HepG2 (cell line): ENCODE results near the gene ACAT1. TPM values are rescaled to one million over a fixed set of nuclear protein-coding genes. Genes with fewer than 3 reads are reported as not detected.

Experiments used
- ATAC-seq: fragments of 200-7000 bp; cut with Tn5 transposase; 3 replicates; pipeline ENCODE4 v1.9.1; 2020; ENCODE audit warnings: mild to moderate bottlenecking, moderate library complexity
- BruUV-seq: library from RNA; stranded (reverse); fragments of 400-500 nt; replicated peaks from 2 replicates; lab custom pipeline; 2021; lab: Mats Ljungman, UMichigan
- CTCF ChIA-PET: fragments of 300-600 bp; formaldehyde crosslinking; extraction: SDS; loops from one replicate; lab custom pipeline; 2021; ENCODE audit warnings: low total read pairs, inconsistent platforms, low intra/inter-chr PET ratio; lab: Yijun Ruan, JAX
- POLR2A ChIA-PET: fragments of 350-600 bp; sonication (Branson Sonifier 250); formaldehyde crosslinking; loops from one replicate; lab custom pipeline; 2020; ENCODE audit warnings: antibody characterized with exemption, inconsistent platforms; lab: Yijun Ruan, JAX
- DNase-seq: peaks from one replicate; pipeline ENCODE4 v3.0.0-alpha.2; 2015; ENCODE audit warnings: low spot score
- FAIRE-seq: peaks from 3 replicates; lab custom pipeline; 2011; peaks lifted over from hg19 to GRCh38; lab: Jason Lieb, UNC
- H2AFZ ChIP-seq: one replicate; pipeline ENCODE4 v1.6.1; 2011; ENCODE audit warnings: low read length, inconsistent platforms
- H3K27ac ChIP-seq: fragments of 300-600 bp; 3 replicates; pipeline ENCODE4 v1.8.0; 2011; ENCODE audit warnings: mixed run types, mild to moderate bottlenecking, mixed read lengths, low read length, inconsistent platforms; ENCODE audit not compliant: insufficient read depth; ENCODE audit errors: extremely low read length
- H3K27me3 ChIP-seq, 2 experiments: fragments of 200-600 bp in 1 of 2; 2 replicates in 1 of 2; 3 replicates in 1 of 2; pipeline versions ENCODE4 v1.6.0 to v1.8.0; 2011; ENCODE audit warnings: low read length in 2 of 2, mild to moderate bottlenecking in 2 of 2, moderate library complexity in 2 of 2, inconsistent platforms in 1 of 2; ENCODE audit not compliant: insufficient read depth in 2 of 2, control insufficient read depth in 1 of 2
- H3K36me3 ChIP-seq, 2 experiments: fragments of 200-600 bp in 1 of 2; replicated peaks in 1 of 2; 2 replicates in 1 of 2; 3 replicates in 1 of 2; pipeline versions ENCODE4 v1.5.1 to v1.8.0; 2011; ENCODE audit warnings: low read length in 2 of 2, inconsistent platforms in 1 of 2; ENCODE audit not compliant: insufficient read depth in 2 of 2, control insufficient read depth in 1 of 2
- H3K4me1 ChIP-seq: 2 replicates; pipeline ENCODE4 v1.5.1; 2012; ENCODE audit warnings: low read length, inconsistent platforms; ENCODE audit not compliant: insufficient read depth
- H3K4me2 ChIP-seq: 2 replicates; pipeline ENCODE4 v1.6.0; 2011; ENCODE audit warnings: low read depth, low read length, inconsistent platforms
- H3K4me3 ChIP-seq, 3 experiments: fragments of 200-600 bp in 1 of 3; sonication (generic), shearing (Covaris generic) in 1 of 3; replicated peaks in 1 of 3; 2 replicates each; pipeline ENCODE4 v1.5.1; 2011 to 2016; ENCODE audit warnings: low read length in 3 of 3, inconsistent platforms in 2 of 3, low read depth in 2 of 3, mild to moderate bottlenecking in 2 of 3, control low read depth in 1 of 3, mixed read lengths in 1 of 3; ENCODE audit not compliant: insufficient read depth in 1 of 3
- H3K79me2 ChIP-seq: one replicate; pipeline ENCODE4 v1.6.1; 2011; ENCODE audit warnings: low read length, inconsistent platforms; ENCODE audit not compliant: insufficient read depth
- H3K9ac ChIP-seq: 2 replicates; pipeline ENCODE4 v1.6.0; 2011; ENCODE audit warnings: mild to moderate bottlenecking, low read depth, low read length, inconsistent platforms; ENCODE audit not compliant: insufficient read depth
- H3K9me3 ChIP-seq: 2 replicates; pipeline ENCODE4 v1.5.1; 2012; ENCODE audit warnings: mild to moderate bottlenecking, low read length
- H4K20me1 ChIP-seq: 2 replicates; pipeline ENCODE4 v1.6.0; 2011; ENCODE audit warnings: inconsistent platforms, mild to moderate bottlenecking, low read length, moderate library complexity; ENCODE audit not compliant: insufficient read depth
- ATRX ChIP-seq: sonication (generic); formaldehyde crosslinking; IDR thresholded peaks from 2 replicates; pipeline ENCODE4 v1.4.0; 2020; ENCODE audit warnings: missing genetic modification reagents, borderline replicate concordance
- CEBPG ChIP-seq: IDR thresholded peaks from 2 replicates; pipeline ENCODE4 v1.6.1; 2016
- CHD4 ChIP-seq: fragments of 200-600 bp; sonication (generic); IDR thresholded peaks from 2 replicates; pipeline ENCODE4 v1.7.0; 2017; ENCODE audit warnings: mild to moderate bottlenecking, low read length, borderline replicate concordance
- GPN1 ChIP-seq: sonication (generic); formaldehyde crosslinking; IDR thresholded peaks from 2 replicates; pipeline ENCODE4 v1.5.1; 2020; ENCODE audit warnings: missing genetic modification reagents, borderline replicate concordance
- HOXD1 ChIP-seq: sonication (generic); formaldehyde crosslinking; IDR thresholded peaks from 2 replicates; pipeline ENCODE4 v1.5.0; 2020; ENCODE audit warnings: missing genetic modification reagents
- KDM5A ChIP-seq: fragments of 200-600 bp; sonication (generic); IDR thresholded peaks from 2 replicates; pipeline ENCODE4 v1.7.0; 2018; ENCODE audit warnings: antibody characterized with exemption, mild to moderate bottlenecking, low read length, borderline replicate concordance
- PHF20 ChIP-seq: sonication (generic); formaldehyde crosslinking; IDR thresholded peaks from 2 replicates; pipeline ENCODE4 v1.5.0; 2020; ENCODE audit warnings: mild to moderate bottlenecking, missing genetic modification reagents
- PTBP1 ChIP-seq: fragments of 200-400 bp; formaldehyde crosslinking; IDR thresholded peaks from 2 replicates; pipeline ENCODE4 v1.6.1; 2018; ENCODE audit warnings: low read length, low read depth; ENCODE audit not compliant: poor library complexity, severe bottlenecking
- SALL1 ChIP-seq: sonication (generic); formaldehyde crosslinking; IDR thresholded peaks from 2 replicates; pipeline ENCODE4 v1.8.0; 2022; ENCODE audit warnings: mild to moderate bottlenecking, missing genetic modification reagents
- SMAD9 ChIP-seq: sonication (generic); formaldehyde crosslinking; IDR thresholded peaks from 2 replicates; pipeline ENCODE4 v1.5.1; 2020; ENCODE audit warnings: mild to moderate bottlenecking, missing genetic modification reagents
- SMARCE1 ChIP-seq: fragments of 450-650 bp; IDR thresholded peaks from 2 replicates; pipeline ENCODE4 v1.6.1; 2017; ENCODE audit warnings: borderline replicate concordance
- TEAD3 ChIP-seq: optimal IDR thresholded peaks from 2 replicates; pipeline ENCODE3; 2016; ENCODE audit warnings: borderline replicate concordance
- ZFP90 ChIP-seq: sonication (generic); formaldehyde crosslinking; IDR thresholded peaks from 2 replicates; pipeline ENCODE4 v1.8.0; 2022; ENCODE audit warnings: missing genetic modification reagents, mild to moderate bottlenecking, inconsistent platforms, borderline replicate concordance
- ZKSCAN5 ChIP-seq: sonication (generic); formaldehyde crosslinking; IDR thresholded peaks from 2 replicates; pipeline ENCODE4 v1.5.1; 2020; ENCODE audit warnings: mild to moderate bottlenecking, missing genetic modification reagents
- ZNF792 ChIP-seq: IDR thresholded peaks from 2 replicates; pipeline ENCODE4 v1.6.1; 2016
- WGBS: methylation state at CpG from one replicate; pipeline ENCODE4 v1.1.6; 2017; ENCODE audit warnings: low lambda C conversion rate; 5-methylcytosine and 5-hydroxymethylcytosine counted together
- in situ Hi-C: cut with HindIII; loops from 2 replicates; pipeline ENCODE4 v1.10.0; 2017; ENCODE audit warnings: low pct_unique_long_range_greater_than_20kb; ENCODE audit not compliant: extremely low pct_ligation_motif_present
- intact Hi-C: fragments of 100-400 bp; cut with micrococcal nuclease; formaldehyde crosslinking; loops from one replicate; pipeline ENCODE4 v1.10.0; 2022; ENCODE audit not compliant: unreplicated experiment
- polyA plus RNA-seq, 8 experiments: library from polyadenylated mRNA; depleted of rRNA in 3 of 8; stranded (reverse) in 7 of 8; unstranded in 1 of 8; fragments of >200 nt; fragmentation: Illumina TruSeq in 4 of 8; extraction: Trizol in 4 of 8; gene quantifications; 2 replicates each; pipeline versions ENCODE4 v1.2.1 to v1.2.3, GENCODE V29; 2011 to 2016; ENCODE audit warnings: low read depth in 4 of 8, missing spikeins in 1 of 8, mixed read lengths in 1 of 8; ENCODE audit not compliant: insufficient read depth in 1 of 8
- total RNA-seq, 5 experiments: library from RNA; depleted of rRNA; stranded (reverse); fragments of >200 nt; fragmentation: Illumina TruSeq; extraction: Trizol; gene quantifications; 2 replicates each; pipeline ENCODE4 v1.2.3, GENCODE V29; 2016; ENCODE audit warnings: low read depth in 1 of 5
- TF ChIP-seq, protein P1 (sequence below): sonication (generic); formaldehyde crosslinking; IDR thresholded peaks from 2 replicates; pipeline ENCODE4 v1.4.0; 2020; ENCODE audit warnings: mild to moderate bottlenecking, low read depth, missing genetic modification reagents
- TF ChIP-seq, protein P2 (sequence below): sonication (generic); formaldehyde crosslinking; IDR thresholded peaks from 2 replicates; pipeline ENCODE4 v1.4.0; 2020; ENCODE audit warnings: low read depth, missing genetic modification reagents

The ACAT1 gene
- total and polyA plus RNA-seq, 2 of the 13 experiments (the other 11 are each of a cell fraction or from before 2014, with no cell fraction given): 103 to 165 TPM

DNA sequence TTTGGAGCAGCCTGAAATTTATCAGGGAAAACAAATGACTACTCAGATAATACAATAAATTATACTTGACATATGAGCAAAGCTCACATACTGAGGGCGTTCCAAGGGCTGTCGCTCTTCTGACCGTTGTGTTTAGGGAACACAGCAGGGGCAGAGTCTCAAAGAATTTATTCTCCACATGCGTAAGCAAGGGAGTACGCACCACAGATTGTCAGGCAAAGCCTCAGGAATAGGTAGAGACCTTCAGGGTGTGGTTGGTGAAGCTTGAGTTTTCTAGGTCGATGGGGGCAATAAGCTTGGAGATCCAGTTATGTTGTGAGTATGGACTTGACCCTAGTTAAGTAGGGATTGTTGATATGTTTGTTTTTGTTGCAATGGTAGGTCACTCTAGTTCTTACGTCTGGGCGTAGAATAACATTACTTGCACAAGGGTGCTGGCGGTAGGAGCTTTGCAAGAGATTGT is 830 bp downstream of the ACAT1 start:
- intact Hi-C loops (loop anchor here (5.0 to 10.0 kb wide), 2 partner anchors 100 to 117 kb away; partner anchors contain the start of genes ATM, CUL5 and NPAT), in situ Hi-C loops (loop anchor here (10.0 kb wide), 1 partner anchor 533 kb away; no protein-coding TSS in a partner anchor)
- ATAC-seq (peak; percentile 26), FAIRE-seq (no peak), DNase-seq (no peak)
- Histone ChIP-seq H4K20me1 (no peaks in the 10 kb centered on the region; the same call in 1 of the 2 replicates), H3K9ac (peak overlapping the region; percentile 81), H3K4me2 (peak overlapping the region; percentile 99), H3K79me2 (peaks cover 27% of the 10 kb centered on the region), H3K36me3 (no peaks in the 10 kb centered on the region; a peak in 1 of 5 replicates), H2AFZ (no peak overlapping the region), H3K4me3 (peak overlapping the region; percentile 77 to 85 (median 82)), H3K9me3 (no peaks in the 10 kb centered on the region), H3K27me3 (no peaks in the 10 kb centered on the region; a peak in 1 of 5 replicates), H3K27ac (peak overlapping the region; percentile 82), H3K4me1 (peaks cover 37% of the 10 kb centered on the region)
- ChIA-PET POLR2A (no interaction called here), CTCF (no interaction called here)
- BruUV-seq: no TSS peak
- WGBS: 6% methylated on average over 9 of the region's 9 CpGs
- TF ChIP-seq ZFP90 (no peak), ATRX (CRISPR knock-in tag) (no peak), HOXD1 (no peak), ZNF792 (CRISPR knock-in tag) (peak; percentile 43; the same call in 1 of the 2 replicates), PTBP1 (no peak), SALL1 (CRISPR knock-in tag) (no peak), KDM5A (no peak), ZKSCAN5 (CRISPR knock-in tag) (no peak), CHD4 (no peak), GPN1 (CRISPR knock-in tag) (no peak), PHF20 (CRISPR knock-in tag) (0 out of 2 replicates have a peak, but pooled peaks have one; percentile 4), SMARCE1 (no peak), SMAD9 (CRISPR knock-in tag) (0 out of 2 replicates have a peak, but pooled peaks have one; percentile 69), TEAD3 (CRISPR knock-in tag) (peak; percentile 27), CEBPG (CRISPR knock-in tag) (peak; percentile 4; the same call in 1 of the 2 replicates)
- TF ChIP-seq, protein P1, sequence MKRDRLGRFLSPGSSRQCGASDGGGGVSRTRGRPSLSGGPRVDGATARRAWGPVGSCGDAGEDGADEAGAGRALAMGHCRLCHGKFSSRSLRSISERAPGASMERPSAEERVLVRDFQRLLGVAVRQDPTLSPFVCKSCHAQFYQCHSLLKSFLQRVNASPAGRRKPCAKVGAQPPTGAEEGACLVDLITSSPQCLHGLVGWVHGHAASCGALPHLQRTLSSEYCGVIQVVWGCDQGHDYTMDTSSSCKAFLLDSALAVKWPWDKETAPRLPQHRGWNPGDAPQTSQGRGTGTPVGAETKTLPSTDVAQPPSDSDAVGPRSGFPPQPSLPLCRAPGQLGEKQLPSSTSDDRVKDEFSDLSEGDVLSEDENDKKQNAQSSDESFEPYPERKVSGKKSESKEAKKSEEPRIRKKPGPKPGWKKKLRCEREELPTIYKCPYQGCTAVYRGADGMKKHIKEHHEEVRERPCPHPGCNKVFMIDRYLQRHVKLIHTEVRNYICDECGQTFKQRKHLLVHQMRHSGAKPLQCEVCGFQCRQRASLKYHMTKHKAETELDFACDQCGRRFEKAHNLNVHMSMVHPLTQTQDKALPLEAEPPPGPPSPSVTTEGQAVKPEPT (CRISPR knock-in tag): no peak
- TF ChIP-seq, protein P2, sequence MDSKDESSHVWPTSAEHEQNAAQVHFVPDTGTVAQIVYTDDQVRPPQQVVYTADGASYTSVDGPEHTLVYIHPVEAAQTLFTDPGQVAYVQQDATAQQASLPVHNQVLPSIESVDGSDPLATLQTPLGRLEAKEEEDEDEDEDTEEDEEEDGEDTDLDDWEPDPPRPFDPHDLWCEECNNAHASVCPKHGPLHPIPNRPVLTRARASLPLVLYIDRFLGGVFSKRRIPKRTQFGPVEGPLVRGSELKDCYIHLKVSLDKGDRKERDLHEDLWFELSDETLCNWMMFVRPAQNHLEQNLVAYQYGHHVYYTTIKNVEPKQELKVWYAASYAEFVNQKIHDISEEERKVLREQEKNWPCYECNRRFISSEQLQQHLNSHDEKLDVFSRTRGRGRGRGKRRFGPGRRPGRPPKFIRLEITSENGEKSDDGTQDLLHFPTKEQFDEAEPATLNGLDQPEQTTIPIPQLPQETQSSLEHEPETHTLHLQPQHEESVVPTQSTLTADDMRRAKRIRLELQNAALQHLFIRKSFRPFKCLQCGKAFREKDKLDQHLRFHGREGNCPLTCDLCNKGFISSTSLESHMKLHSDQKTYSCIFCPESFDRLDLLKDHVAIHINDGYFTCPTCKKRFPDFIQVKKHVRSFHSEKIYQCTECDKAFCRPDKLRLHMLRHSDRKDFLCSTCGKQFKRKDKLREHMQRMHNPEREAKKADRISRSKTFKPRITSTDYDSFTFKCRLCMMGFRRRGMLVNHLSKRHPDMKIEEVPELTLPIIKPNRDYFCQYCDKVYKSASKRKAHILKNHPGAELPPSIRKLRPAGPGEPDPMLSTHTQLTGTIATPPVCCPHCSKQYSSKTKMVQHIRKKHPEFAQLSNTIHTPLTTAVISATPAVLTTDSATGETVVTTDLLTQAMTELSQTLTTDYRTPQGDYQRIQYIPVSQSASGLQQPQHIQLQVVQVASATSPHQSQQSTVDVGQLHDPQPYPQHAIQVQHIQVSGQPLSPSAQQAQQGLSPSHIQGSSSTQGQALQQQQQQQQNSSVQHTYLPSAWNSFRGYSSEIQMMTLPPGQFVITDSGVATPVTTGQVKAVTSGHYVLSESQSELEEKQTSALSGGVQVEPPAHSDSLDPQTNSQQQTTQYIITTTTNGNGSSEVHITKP (CRISPR knock-in tag): no peak
